GM03348 (cell line): ENCODE results near the gene B3GAT2.

Source experiments
- DNase-seq: peaks from one replicate; pipeline ENCODE4 v3.0.0; 2012; ENCODE audit warnings: low spot score

The B3GAT2 gene

DNA sequence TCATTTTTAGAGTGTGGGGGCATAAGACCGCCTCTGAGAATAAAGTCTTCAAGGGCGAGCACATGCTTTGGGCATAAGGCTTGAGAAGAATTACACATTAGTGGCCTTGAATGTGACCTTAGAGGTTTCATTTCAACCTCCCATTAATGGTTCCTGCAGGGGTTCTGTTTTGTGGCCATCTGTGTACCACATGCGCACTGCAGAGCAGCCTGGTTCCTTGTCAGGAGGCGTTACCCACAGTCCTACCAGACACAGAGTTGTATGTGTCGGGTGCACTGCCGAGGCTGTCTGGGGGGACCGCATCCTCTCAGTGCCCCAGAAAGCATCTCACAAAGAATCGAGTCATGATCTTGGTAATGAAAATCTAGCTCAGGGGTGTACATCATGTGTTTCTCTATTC lies 115.7 kb downstream of the B3GAT2 start:
- DNase-seq = no peak

DNA sequence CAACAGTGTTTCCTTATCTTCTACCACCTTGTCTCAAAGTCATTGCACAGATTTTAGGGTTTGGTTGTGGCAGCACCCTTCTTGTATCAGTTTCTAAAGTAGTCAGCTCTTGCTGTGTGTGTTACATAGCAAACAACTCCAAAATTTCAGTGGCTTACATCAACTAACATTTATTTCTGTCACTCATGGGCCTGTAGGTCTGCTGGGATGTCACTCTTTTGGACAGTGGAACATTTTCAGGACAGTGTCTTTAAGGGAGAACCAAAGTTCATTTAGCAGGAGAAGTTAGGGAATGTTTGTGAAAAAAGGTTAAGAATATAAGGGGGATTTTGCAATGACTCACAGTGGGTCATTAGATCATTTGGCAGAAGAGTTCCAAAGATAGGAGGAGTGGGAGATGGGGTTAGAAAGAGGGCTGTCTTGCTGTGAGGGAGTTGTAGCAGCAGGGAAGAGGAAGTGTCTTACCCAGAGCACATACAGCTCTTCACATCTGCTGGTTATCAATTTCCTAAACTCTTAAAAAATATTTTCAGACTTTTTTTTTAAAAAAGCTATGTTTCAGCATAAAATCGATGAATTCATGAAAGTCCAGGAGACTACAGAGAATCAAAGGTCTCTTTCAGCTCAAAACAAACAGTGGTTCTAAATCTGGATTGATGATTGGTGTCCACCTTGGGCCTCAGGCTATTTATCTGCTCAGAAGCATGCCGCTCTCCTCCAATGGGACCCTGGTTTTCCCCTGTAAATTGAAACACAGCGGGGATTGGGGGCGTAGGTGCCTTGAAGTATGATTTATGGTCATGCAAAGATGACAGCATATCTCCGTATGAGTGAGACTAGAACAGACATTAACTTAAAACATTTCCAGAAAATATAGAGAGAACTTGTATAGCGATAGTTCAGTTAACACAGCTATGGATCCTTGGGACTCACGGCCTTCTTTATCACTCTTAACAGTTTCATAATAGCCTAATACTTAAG lies 117.3 kb downstream of the B3GAT2 start:
- no peak for DNase-seq

DNA sequence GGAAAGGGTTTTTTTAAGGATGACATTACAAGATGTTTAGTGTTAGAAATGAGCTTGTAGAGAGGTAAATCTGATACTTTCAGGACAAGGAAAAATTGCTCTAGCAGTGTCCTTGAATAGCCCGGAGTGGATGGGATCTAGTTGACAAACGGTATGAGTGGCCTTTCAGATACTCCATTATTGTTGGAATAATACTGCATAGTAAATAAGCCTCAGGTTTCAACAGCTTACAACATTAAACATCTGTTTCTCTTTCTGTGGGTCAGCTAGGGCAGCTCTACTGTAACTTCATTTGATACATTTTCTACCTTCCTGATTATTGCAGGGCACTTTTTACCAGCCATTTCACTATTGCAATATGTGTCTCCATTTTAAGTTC lies 118.0 kb downstream of the B3GAT2 start:
- no peak for DNase-seq

DNA sequence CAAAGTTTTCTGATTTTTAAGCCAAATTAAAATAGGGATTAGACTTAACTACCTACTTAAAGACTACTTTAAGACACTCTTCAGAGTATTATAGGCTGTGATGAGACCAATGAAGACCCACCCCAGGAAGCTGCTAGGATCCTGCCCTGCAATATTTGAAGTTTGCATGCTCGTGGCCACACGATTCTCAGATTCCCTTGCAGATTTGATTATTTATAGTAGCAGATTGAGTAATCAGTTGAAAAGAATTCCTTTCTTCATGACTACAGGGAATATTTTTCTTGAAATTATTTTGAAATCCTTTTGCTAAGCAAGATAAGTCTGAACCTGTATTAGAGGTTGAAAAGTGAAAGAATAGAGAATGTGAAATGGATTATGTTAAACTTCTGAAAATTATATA lies 122.3 kb downstream of the B3GAT2 start:
- peak; percentile 51 for DNase-seq

DNA sequence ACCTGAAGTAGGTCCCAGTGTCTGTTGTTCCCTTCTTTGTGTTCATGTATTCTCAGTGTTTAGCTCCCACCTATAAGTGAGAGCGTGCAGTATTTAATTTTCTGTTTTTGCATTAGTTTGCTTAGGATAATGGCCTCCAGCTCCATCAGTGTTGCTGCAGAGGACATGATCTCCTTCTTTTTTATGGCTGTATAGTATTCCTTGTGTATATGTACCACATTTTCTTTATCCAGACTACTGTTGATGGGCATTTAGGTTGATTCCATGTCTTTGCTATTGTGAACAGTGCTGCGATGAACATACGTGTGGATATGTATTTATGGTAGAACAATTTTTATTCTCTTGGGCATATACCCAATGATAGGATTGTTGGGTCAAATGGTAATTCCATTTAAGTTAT lies 125.4 kb downstream of the B3GAT2 start:
- no peak for DNase-seq

DNA sequence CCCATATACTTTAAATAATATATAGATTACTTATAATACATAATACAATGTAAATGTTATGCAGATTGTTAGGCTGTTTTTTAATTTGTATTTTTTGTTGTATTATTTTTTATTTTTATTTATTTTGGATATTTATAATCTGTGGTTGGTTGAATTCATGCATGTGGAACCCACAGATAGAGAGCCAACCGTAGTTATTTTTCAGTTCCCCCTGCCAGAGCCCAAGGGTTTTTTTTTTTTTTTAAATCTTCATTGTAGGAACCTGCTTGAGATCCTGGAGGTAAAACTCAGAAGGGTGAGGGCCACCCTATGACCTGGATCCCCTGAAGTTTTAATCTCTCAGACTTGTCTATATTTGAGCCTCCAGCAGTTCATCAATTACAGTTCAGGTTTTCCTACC lies 133.2 kb downstream of the B3GAT2 start:
- no peak for DNase-seq

DNA sequence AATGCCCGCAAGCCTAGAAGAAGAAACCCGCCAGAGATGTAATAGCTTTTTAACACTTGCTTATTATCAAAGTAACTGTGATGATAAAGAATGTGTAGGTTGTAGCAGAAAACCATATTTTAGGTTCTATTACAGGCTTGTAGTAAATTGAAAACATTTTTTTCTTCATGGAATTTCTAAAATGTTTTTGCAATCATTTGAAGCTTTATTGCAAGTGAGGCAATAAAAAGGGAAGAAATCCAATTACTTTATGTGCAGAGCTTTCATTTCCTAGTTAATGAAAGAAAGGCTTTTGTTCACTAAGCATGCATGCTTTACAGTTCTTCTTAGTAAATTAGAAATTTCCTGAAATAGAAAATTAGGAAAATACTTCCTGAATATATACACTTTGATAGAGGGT lies 135.1 kb downstream of the B3GAT2 start:
- DNase-seq = no peak

DNA sequence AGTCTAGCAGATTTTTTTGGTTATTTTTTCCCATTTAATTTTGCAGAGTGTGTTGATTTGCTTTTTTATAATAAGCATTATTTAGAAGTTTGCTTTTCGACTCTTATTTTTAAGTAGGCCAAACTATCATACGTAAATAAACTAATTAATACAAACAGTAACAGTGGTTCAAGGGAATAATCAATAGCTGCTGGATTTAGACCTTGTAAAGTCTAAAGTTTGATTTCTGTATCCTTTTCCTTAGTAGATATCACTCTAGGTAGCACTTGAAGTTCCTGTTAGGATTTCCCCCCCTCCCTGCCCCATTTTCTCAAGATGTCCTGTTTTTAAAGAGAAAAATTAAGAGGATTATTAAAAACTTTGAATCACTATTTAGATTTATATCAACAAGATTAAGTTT lies 136.1 kb downstream of the B3GAT2 start:
- DNase-seq = no peak

DNA sequence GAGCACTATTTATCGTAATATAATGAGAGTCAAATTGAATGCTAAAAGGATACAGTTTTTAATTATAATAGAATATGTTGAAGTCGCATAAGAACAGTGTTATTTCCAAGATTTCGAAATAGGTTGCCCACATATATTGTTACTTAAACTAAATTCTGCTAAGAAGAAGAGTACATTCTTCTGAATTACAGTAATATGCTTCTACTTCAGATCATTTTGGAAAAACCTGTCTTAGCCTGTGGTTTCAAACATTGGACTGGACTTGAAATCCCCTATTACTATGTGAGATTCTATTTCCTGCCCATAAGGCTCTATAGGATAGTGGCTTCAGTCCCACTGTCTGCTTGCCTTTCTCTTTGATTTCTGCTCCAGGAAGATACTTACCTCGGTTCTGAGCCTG lies 137.2 kb downstream of the B3GAT2 start:
- no peak for DNase-seq

DNA sequence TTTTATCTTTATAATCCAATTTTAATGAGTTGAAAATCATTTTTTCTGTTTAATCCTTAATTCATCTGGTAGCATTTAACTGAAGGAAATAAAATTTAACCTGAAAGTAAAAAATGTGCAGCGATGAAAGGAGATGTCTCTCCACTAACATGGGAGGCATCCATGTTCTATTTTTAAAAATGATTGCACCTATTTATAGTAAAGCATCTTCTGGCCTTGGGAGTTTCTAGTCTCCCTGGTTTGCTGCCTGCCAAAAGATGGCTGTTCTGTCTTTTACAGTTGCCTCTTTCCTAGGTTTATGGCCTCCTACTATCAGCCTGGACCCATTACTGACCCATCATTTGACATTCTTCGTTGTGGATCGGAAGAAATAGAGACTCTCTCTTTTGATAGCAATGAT lies 143.0 kb downstream of the B3GAT2 start:
- DNase-seq = no peak

DNA sequence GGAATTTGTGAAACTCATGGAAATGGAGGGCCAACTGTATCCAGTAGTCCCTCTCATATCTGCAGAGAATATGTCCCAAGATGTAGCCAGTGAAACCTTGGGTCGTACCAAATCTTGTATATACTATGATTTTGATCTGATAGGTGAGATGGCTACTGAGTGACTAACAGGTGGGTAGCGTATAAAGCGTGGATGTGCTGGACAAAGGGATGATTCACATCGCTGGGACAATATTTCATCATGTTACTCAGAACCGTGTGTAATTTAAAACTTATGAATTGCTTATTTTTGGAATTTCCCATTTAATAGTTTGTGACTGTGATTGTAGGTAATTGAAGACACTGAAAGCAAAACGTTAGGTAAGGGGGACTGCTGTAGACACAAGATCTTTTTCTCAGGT lies 145.1 kb downstream of the B3GAT2 start:
- DNase-seq = no peak
